Uterus (tissue), 4 donors: Measurements from ENCODE around the gene COX6A2. TPM values are rescaled to one million over a fixed set of nuclear protein-coding genes. Genes with fewer than 3 reads are reported as not detected.

Source experiments
- DNase-seq, 2 donors: peaks; one replicate each; pipeline ENCODE4 v3.0.0-alpha.2; 2019 to 2020
- H3K27ac ChIP-seq, 2 donors: fragments of 200-600 bp; sonication (generic); 1 replicate in 1 of 2; 2 replicates in 1 of 2; pipeline ENCODE4 v1.5.1; 2016 to 2018
- H3K27me3 ChIP-seq, 2 donors: fragments of 200-600 bp; sonication (generic); one replicate each; pipeline ENCODE4 v1.5.1; 2018 to 2019; ENCODE audit warnings: control low read depth in 1 of 2
- H3K36me3 ChIP-seq, 2 donors: fragments of 200-600 bp; sonication (generic); one replicate each; pipeline ENCODE4 v1.5.1; 2019; ENCODE audit warnings: control low read depth in 1 of 2
- H3K4me1 ChIP-seq, 2 donors: fragments of 200-600 bp; sonication (generic); one replicate each; pipeline ENCODE4 v1.5.1; 2018 to 2019; ENCODE audit warnings: control low read depth in 1 of 2
- H3K4me3 ChIP-seq, 2 donors: fragments of 200-600 bp; sonication (generic); 1 replicate in 1 of 2; 2 replicates in 1 of 2; pipeline ENCODE4 v1.5.1; 2018 to 2019; ENCODE audit warnings: mild to moderate bottlenecking in 1 of 2
- H3K9me3 ChIP-seq, 2 donors: fragments of 200-600 bp; sonication (generic); one replicate each; pipeline ENCODE4 v1.5.1; 2019; ENCODE audit warnings: control low read depth in 1 of 2
- POLR2A ChIP-seq, 2 donors: fragments of 450-650 bp; IDR thresholded peaks; one replicate each; pipeline ENCODE4 v1.6.1; 2016; ENCODE audit warnings: antibody characterized with exemption in 2 of 2, mild to moderate bottlenecking in 1 of 2, moderate library complexity in 1 of 2
- intact Hi-C: fragments of 100-400 bp; cut with DNase I; formaldehyde crosslinking; loops from one replicate; pipeline ENCODE4 v1.15.1; 2023; ENCODE audit warnings: low total_unique reads
- total RNA-seq, 4 donors: library from RNA; depleted of rRNA in 3 of 4; stranded (reverse); fragments of >200 nt in 3 of 4; gene quantifications; one replicate each; pipeline versions ENCODE4 v1.1.0 to v1.2.4, GENCODE V29; 2014 to 2023
- TF ChIP-seq, protein P1 (sequence below), 4 experiments: fragments of 200-600 bp in 2 of 4; fragments of 450-650 bp in 2 of 4; sonication (generic) in 2 of 4; IDR thresholded peaks; one replicate each; pipeline ENCODE4 v1.5.1; 2016 to 2019; ENCODE audit warnings: antibody characterized with exemption in 4 of 4, mild to moderate bottlenecking in 2 of 4, moderate library complexity in 1 of 4
- donor health status: DM: yes; HTN: yes; CAD: no.

The COX6A2 gene
- total RNA-seq, 4 donors from 2014 or later, result not detected

DNA sequence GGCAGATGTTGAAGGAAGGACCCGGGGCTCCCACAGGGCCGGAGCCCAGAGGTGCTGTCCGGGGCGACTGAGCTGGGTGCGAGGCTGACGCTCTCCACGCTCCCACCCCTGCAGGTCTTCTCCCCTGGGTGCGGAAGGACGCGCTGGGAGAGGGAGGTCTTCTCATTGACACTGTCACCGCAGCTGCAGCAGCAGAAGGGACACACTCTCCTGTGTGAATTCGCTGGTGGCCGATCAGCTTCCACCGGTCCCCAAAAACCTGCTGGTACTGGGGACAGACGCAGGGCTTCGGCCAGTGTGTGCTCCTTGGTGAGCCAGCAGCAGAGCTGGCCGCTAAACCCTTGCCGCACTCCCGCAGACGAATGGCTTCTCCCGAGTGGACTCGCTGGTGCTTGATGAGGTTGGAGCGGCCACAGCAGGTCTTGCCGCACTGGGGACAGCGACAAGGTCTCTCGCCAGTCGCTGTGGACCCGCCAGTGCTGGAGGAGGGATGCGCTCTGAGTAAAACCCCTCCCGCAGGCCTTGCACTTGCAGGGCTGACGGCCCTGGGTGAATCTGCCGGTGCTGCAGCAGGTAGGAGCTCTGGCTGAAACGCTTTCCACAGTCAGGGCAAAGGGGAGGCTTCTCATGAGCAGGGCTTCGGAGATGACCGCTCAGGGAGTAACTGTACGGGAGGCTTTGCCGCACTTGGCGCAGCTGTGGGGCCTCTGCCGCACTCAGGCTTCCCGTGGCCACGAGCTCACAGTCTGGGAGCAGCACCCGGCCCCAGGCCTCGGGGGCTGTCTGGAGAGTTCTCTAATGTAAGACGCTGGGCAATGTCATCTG lies 8.3 kb upstream of the COX6A2 start:
- H3K9me3 ChIP-seq, result no peaks in the 10 kb centered on the region
- intact Hi-C loops, result no loop called here

GRCh38 chr16:31435341-31436220 lies 7.4 kb upstream of the COX6A2 start:
- TF ChIP-seq POLR2A (IDR thresholded peaks at IDR 0.05), result no peak
- TF ChIP-seq, protein P1, sequence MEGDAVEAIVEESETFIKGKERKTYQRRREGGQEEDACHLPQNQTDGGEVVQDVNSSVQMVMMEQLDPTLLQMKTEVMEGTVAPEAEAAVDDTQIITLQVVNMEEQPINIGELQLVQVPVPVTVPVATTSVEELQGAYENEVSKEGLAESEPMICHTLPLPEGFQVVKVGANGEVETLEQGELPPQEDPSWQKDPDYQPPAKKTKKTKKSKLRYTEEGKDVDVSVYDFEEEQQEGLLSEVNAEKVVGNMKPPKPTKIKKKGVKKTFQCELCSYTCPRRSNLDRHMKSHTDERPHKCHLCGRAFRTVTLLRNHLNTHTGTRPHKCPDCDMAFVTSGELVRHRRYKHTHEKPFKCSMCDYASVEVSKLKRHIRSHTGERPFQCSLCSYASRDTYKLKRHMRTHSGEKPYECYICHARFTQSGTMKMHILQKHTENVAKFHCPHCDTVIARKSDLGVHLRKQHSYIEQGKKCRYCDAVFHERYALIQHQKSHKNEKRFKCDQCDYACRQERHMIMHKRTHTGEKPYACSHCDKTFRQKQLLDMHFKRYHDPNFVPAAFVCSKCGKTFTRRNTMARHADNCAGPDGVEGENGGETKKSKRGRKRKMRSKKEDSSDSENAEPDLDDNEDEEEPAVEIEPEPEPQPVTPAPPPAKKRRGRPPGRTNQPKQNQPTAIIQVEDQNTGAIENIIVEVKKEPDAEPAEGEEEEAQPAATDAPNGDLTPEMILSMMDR (IDR thresholded peaks at IDR 0.05), result no peak
- DNase-seq, result no peak

More for the DNA sequence above, 8.3 kb upstream of the COX6A2 start:
- Histone ChIP-seq H3K4me3 (no peak overlapping the region), H3K27ac (no peak overlapping the region), H3K27me3 (no peaks in the 10 kb centered on the region), H3K36me3 (no peaks in the 10 kb centered on the region), H3K4me1 (no peaks in the 10 kb centered on the region)
- DNase-seq, result no peak
- no peak for TF ChIP-seq POLR2A (IDR thresholded peaks at IDR 0.05)
- TF ChIP-seq, protein P1 (IDR thresholded peaks at IDR 0.05), result no peak

GRCh38 chr16:31430380-31431052 lies 2.4 kb upstream of the COX6A2 start:
- intact Hi-C loops, result no loop called here
- Histone ChIP-seq H3K4me3 (no peak overlapping the region), H3K27me3 (no peaks in the 10 kb centered on the region), H3K4me1 (no peaks in the 10 kb centered on the region), H3K36me3 (no peaks in the 10 kb centered on the region), H3K27ac (no peak overlapping the region), H3K9me3 (no peaks in the 10 kb centered on the region)
- no peak for DNase-seq
- TF ChIP-seq, protein P1 (IDR thresholded peaks at IDR 0.05), result no peak
- TF ChIP-seq POLR2A (IDR thresholded peaks at IDR 0.05), result no peak

More at GRCh38 chr16:31435341-31436220, 7.4 kb upstream of the COX6A2 start:
- Histone ChIP-seq H3K4me1 (no peaks in the 10 kb centered on the region), H3K4me3 (no peak overlapping the region), H3K27ac (no peak overlapping the region), H3K36me3 (no peaks in the 10 kb centered on the region), H3K9me3 (no peaks in the 10 kb centered on the region), H3K27me3 (no peaks in the 10 kb centered on the region)
- intact Hi-C loops, result no loop called here

GRCh38 chr16:31429796-31430195 lies 1.6 kb upstream of the COX6A2 start:
- no peaks in the 10 kb centered on the region for H3K9me3 ChIP-seq
- no peaks in the 10 kb centered on the region for H3K4me1 ChIP-seq
- DNase-seq, result no peak
- no peaks in the 10 kb centered on the region for H3K27me3 ChIP-seq
- H3K27ac ChIP-seq, result no peak overlapping the region
- TF ChIP-seq POLR2A (IDR thresholded peaks at IDR 0.05), result no peak
- TF ChIP-seq, protein P1 (IDR thresholded peaks at IDR 0.05), result no peak
- intact Hi-C loops, result no loop called here
- no peak overlapping the region for H3K4me3 ChIP-seq
- no peaks in the 10 kb centered on the region for H3K36me3 ChIP-seq
